Renal cortex interstitium (tissue), 15 donors: Measurements from ENCODE around the gene CBLL1. TPM values are rescaled to one million over a fixed set of nuclear protein-coding genes. Genes with fewer than 3 reads are reported as not detected.
A peak's percentile ranks its signal among the peaks of the same experiment; 100 is the strongest.

Experiments used
- DNase-seq, 11 donors: peaks; one replicate each; pipeline ENCODE4 v3.0.0-alpha.2; 2013; ENCODE audit warnings: low read depth in 9 of 11, low spot score in 4 of 11; ENCODE audit errors: extremely low read depth in 1 of 11
- long read RNA-seq, 16 experiments: transcript quantifications; one replicate each; lab custom pipeline, GENCODE V29; 2026
- polyA plus RNA-seq, 3 donors: library from polyadenylated mRNA; unstranded; fragments of 120-200 nt; gene quantifications; one replicate each; pipeline ENCODE4 v1.2.1, GENCODE V29; 2013; ENCODE audit not compliant: insufficient read length in 3 of 3

Gene CBLL1
- polyA plus RNA-seq, result 10 to 100 TPM; 27.8 to 34.6 (median 30.5) TPM
- long read RNA-seq, donor 1, full-length matches to known transcripts, result 11 of 11 reads
- long read RNA-seq, donor 1, partial matches to known transcripts, result 0 of 11 reads
- long read RNA-seq, donor 1, other reads (novel, unspliced or antisense), result 0 of 11 reads
- long read RNA-seq, donor 2, partial matches to known transcripts, result 0 of 4 reads
- long read RNA-seq, donor 2, other reads (novel, unspliced or antisense), result 0 of 4 reads
- long read RNA-seq, donor 3, full-length matches to known transcripts, result 14 of 14 reads
- long read RNA-seq, donor 3, partial matches to known transcripts, result 0 of 14 reads
- long read RNA-seq, donor 3, other reads (novel, unspliced or antisense), result 0 of 14 reads
- long read RNA-seq, donor 4, full-length matches to known transcripts, result 7 of 7 reads
- long read RNA-seq, donor 4, partial matches to known transcripts, result 0 of 7 reads
- long read RNA-seq, donor 4, other reads (novel, unspliced or antisense), result 0 of 7 reads
- long read RNA-seq, donor 5, result 0 reads
- long read RNA-seq, donor 6, full-length matches to known transcripts, result 6 of 6 reads
- long read RNA-seq, donor 6, partial matches to known transcripts, result 0 of 6 reads
- long read RNA-seq, donor 6, other reads (novel, unspliced or antisense), result 0 of 6 reads
- long read RNA-seq, donor 7, full-length matches to known transcripts, result 13 of 13 reads
- long read RNA-seq, donor 7, partial matches to known transcripts, result 0 of 13 reads
- long read RNA-seq, donor 7, other reads (novel, unspliced or antisense), result 0 of 13 reads
- long read RNA-seq, donor 8, result 0 reads
- long read RNA-seq, donor 9, full-length matches to known transcripts, result 9 of 9 reads
- long read RNA-seq, donor 9, partial matches to known transcripts, result 0 of 9 reads
- long read RNA-seq, donor 9, other reads (novel, unspliced or antisense), result 0 of 9 reads
- long read RNA-seq, donor 10, full-length matches to known transcripts, result 11 of 21 reads
- long read RNA-seq, donor 10, partial matches to known transcripts, result 10 of 21 reads
- long read RNA-seq, donor 10, other reads (novel, unspliced or antisense), result 0 of 21 reads
- long read RNA-seq, donor 11, full-length matches to known transcripts, result 10 of 10 reads
- long read RNA-seq, donor 11, partial matches to known transcripts, result 0 of 10 reads
- long read RNA-seq, donor 11, other reads (novel, unspliced or antisense), result 0 of 10 reads
- long read RNA-seq, donor 12, full-length matches to known transcripts, result 4 of 4 reads
- long read RNA-seq, donor 12, partial matches to known transcripts, result 0 of 4 reads
- long read RNA-seq, donor 12, other reads (novel, unspliced or antisense), result 0 of 4 reads
- long read RNA-seq, donor 13, result 0 reads
- long read RNA-seq, donor 14, full-length matches to known transcripts, result 10 of 10 reads
- long read RNA-seq, donor 14, partial matches to known transcripts, result 0 of 10 reads
- long read RNA-seq, donor 14, other reads (novel, unspliced or antisense), result 0 of 10 reads
- long read RNA-seq, donor 15, full-length matches to known transcripts, result 4 of 4 reads
- long read RNA-seq, donor 15, partial matches to known transcripts, result 0 of 4 reads
- long read RNA-seq, donor 15, other reads (novel, unspliced or antisense), result 0 of 4 reads
- long read RNA-seq, donor 16, full-length matches to known transcripts, result 18 of 18 reads
- long read RNA-seq, donor 16, partial matches to known transcripts, result 0 of 18 reads
- long read RNA-seq, donor 16, other reads (novel, unspliced or antisense), result 0 of 18 reads

DNA sequence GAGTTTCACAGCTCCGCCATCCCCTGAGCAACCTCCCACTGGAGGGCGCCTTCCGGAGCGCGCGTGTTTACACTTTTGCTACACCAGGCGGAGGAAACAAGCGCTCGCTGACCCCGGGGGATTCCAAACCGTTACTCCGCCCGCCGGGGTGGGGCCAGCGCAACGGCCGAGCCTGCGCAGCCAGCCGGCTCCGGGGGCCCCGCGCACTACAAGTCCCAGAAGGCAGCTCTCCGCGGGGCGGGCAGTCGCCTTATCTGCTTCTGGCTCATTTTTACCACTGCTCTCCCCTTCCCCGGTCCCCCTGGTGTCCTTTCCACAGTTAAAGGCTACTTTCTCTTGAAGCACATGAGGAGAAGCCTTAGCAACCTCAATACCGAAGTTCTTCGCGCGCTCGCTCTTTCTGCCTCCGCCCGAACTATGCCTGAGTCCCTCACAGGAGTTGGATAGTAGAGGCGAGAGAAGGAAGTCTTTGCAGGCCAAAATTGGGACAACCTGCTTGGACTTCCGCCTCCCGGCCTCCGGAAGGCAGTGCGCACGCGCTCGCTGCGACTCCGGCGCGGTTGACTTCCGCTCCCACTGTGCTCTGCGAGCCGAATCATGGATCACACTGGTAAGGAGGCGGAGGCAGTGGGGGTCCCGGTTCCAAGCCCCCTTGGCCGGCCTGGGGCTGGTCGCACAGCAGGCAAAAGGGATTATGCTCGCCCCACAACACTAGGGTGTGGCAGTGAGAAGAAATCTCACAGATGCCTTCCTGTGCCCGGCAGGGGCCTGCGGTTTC is at the start of gene CBLL1:
Gene CBLL1, plus strand, starts transcription at position 576 of the 778 bp plus-strand sequence. Its CDS starts 22 bp downstream, at position 598.
- DNase-seq, result peak; percentile 87 to 95 (median 94)

DNA sequence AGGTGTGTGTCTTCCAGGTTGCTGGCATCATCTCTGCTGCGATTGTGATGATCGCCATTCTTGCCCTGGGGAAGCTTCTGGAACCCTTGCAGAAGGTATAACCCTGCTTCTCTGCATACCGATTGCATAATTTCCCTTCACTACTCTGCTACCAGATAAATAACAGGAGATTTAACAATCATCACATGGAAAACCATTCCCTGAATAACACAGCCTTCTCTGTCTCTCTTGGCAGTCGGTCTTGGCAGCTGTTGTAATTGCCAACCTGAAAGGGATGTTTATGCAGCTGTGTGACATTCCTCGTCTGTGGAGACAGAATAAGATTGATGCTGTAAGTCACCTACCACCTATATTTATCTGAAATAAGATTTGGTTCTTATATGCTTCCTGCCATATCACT is 49.6 kb upstream of the CBLL1 start:
- DNase-seq, result no peak

- no peak for DNase-seq
These were observed 47.5 kb upstream of the CBLL1 start for GRCh38 chr7:107696330-107696946.

DNA sequence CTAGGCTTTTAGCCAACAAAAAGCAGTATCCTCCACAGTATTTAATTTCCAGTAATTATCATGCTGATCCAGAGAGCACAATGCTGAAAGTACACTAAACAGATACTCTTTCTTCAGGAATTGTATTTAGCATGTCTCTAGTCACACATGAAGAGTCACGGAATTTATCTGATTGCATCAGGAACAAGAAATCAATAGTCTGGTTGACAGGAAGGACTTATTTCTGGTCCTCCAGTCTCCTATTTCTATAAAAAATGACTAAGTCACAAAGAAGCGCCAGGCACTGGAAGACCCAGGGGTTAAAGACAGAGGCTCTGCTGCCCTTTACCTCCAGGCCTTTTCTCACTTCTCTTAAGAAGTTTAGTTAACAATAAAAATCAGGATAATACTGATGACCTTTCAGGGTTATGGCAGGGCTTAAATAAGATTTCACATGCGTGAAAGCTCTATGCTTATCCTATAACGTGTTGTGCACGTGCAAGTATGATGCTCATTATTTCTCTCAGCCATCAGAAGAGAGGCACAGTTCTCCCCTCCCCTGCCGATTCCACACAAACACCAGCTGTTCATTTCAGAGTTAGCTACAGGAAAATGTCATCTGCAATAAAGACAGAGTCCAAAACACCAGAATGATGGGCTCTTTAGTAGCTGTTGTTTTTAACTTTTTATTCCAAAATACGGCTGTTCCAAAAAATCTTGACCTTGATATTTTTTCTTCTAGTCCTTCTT is 46.5 kb upstream of the CBLL1 start:
- DNase-seq, result peak in 1 of 11 donors; percentile 9

DNA sequence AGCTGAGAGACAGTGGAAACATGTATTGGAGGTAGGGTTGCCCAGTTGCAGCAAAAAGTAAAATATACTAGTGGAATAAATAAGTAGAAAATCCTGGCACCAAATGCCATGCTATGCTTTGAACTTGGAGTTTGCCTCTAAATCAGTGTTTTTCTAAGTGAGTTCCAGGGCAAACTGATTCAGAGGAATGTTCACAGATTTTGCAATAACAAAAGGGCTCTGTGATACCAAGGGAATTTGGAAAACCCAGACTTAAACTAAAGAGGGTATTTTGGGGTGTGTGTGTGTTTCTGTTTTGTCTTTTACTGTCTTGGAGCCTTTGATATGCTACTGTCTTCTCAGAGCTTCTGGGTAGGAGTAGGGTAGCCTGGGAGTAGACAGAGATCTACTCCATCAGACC is 43.4 kb upstream of the CBLL1 start:
- DNase-seq, result no peak

- DNase-seq, result no peak
These were observed 42.8 kb upstream of the CBLL1 start for GRCh38 chr7:107701191-107701590.

DNA sequence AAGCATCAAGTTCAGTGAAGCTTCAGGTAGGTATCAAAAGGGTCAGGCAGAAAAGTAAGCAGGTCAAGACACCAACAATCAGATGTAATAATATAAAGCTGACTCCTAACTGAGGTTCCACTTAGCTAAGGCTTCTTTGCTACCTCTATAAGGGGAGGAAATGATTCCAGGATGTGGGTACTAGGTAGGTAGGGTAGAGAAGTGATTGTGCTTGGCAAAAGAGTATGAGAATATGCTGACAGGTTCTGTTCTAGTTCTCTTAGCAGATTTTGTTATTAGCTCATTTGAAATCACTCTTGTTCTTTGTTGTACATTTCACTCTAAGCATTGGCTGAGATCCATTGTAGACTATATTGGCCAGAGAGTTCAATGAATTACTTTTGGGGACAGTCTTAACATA is 40.7 kb upstream of the CBLL1 start:
- no peak for DNase-seq

- no peak for DNase-seq
These were observed 40.1 kb upstream of the CBLL1 start for GRCh38 chr7:107703872-107704271.

- no peak for DNase-seq
These were observed 35.0 kb upstream of the CBLL1 start for GRCh38 chr7:107708956-107709355.

DNA sequence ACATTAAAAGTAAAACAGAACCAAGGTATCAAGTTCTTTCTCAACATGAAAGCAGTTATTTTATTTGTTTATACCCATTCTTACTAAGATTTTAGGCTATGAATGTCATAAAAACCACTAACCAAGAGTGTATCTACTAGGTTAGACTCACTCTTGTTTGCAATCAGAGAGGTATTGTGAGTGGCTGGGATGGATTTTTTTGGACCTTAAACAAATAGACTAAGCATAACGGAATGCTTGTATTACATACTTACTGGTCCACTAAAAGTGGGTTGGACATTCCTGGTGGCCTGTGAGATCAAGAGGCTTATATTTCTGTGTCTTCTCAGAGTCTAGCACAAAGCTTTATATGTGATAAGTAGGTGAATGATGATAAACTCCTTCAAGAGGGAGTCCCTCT is 32.6 kb upstream of the CBLL1 start:
- DNase-seq, result no peak

DNA sequence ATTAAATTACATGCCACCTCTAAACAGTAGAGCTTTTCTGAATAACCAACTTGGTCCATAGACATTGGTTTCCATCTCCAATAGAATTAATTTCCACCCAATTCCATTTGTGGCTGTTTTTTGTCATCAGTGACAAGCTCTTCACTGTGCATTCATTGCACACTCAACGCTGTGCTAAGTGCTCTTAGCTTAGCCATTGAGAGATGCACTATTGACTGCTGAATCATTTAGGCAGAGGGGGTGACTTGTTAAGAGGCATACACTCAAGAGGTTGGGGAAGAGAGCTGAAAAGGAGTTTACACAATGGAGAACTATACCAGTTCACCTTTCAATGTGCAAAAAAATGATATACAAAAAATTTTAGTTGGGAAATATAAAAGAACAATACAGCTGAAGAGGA is 31.9 kb upstream of the CBLL1 start:
- no peak for DNase-seq

- DNase-seq, result no peak
These were observed 31.0 kb upstream of the CBLL1 start for GRCh38 chr7:107712896-107713295.

DNA sequence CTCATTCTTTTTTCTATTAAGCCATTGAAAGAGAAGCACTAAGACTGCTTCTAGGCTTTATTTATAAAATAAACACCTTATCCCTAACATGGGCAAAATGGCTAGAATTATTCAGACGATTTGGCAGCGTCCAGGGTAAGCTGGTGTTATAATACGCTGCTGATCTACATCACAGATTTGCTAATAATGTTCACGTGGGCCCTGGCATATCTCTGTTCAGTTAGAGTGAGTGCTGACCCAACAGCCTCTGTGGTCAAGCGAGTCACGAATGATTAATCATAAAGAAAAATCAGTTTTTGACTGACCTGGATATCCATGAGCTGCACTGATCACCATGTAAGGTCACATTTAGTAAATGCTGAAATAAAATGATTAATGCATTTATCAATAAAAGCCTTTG is 28.4 kb upstream of the CBLL1 start:
- DNase-seq, result no peak

DNA sequence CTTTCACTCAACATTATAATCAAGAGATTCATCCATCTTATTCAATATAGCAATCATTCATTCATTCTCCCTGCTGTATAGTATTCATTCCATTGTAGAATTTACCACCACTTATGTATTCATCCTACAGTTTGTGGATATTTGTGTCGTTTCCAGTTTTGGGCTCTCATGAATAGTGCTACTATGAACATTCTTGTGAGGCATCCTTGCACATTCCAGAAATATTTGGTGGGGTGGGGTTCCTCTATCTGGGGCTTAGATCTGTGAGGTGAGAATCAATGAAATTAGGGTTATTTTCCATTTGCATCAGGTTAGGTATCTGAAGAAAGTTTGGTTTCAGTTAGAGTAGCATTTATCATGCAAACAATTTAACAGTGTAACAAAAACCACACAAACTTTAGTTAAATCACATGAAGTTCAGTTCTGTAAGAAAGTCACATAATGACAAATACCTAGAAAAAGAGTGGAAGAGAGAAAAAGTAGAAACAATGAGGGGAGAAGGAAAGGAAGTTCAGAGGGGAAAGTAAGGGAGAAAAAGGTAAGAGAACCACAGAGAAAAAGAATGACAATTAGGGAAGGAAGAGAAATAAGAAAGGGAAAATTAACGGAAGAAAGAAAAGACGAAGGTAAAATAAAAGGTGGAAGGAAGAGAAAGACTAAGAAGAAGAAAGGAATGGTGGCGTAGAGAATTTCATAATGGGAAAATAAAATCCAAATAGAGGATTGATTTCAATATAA is 25.3 kb upstream of the CBLL1 start:
- no peak for DNase-seq

GRCh38 chr7:107721286-107721685 is 22.7 kb upstream of the CBLL1 start:
- no peak for DNase-seq

- no peak for DNase-seq
These were observed 20.7 kb upstream of the CBLL1 start for GRCh38 chr7:107723255-107723654.
